ENCODE results near the gene CHRNA7.

The CHRNA7 gene

GRCh38 chr15:32218666-32219065 lies 188.4 kb downstream of the CHRNA7 start:
- DNase-seq: no peak

Measured in NCI-H2029 (cell line).